Coronary artery (tissue), 2 donors: ENCODE data around the gene KCTD14.
A peak's percentile ranks its signal among the peaks of the same experiment; 100 is the strongest.

Source experiments
- DNase-seq: peaks from one replicate; pipeline ENCODE4 v3.0.0-alpha.2; 2017; ENCODE audit warnings: low spot score
- H3K27ac ChIP-seq, 2 donors: fragments of 200-600 bp; sonication (generic); one replicate each; pipeline ENCODE4 v1.5.1; 2016 to 2019
- H3K4me3 ChIP-seq: fragments of 200-600 bp; sonication (generic); 2 replicates; pipeline ENCODE4 v1.5.1; 2016; ENCODE audit warnings: mild to moderate bottlenecking, moderate library complexity
- CTCF ChIP-seq: fragments of 200-600 bp; sonication (generic); IDR thresholded peaks from one replicate; pipeline ENCODE4 v1.5.1; 2019; ENCODE audit warnings: antibody characterized with exemption

KCTD14 gene

GRCh38 chr11:78022397-78023396 is at the start of gene KCTD14:
KCTD14 (minus strand) TSS chr11:78023276; CDS start chr11:78023249, 27 bp downstream.
- DNase-seq, result no peak
- Histone ChIP-seq H3K27ac (peak within 1 kb of the TSS in 1 of 2 donors; percentile 35), H3K4me3 (peak within 1 kb of the TSS; percentile 74)
- no peak for TF ChIP-seq CTCF

- TF ChIP-seq CTCF, result no peak
- no peak overlapping the region for H3K27ac ChIP-seq
- no peak overlapping the region for H3K4me3 ChIP-seq
- no peak for DNase-seq
Measured at GRCh38 chr11:78072455-78072854, 49.4 kb upstream of the KCTD14 start.

GRCh38 chr11:78071717-78072116 is 48.6 kb upstream of the KCTD14 start:
- TF ChIP-seq CTCF, result no peak
- H3K27ac ChIP-seq, result no peak overlapping the region
- DNase-seq, result no peak
- H3K4me3 ChIP-seq, result no peak overlapping the region

- Histone ChIP-seq H3K27ac (no peak overlapping the region), H3K4me3 (no peak overlapping the region)
- DNase-seq, result no peak
- TF ChIP-seq CTCF, result no peak
Measured at GRCh38 chr11:78070621-78071020, 47.5 kb upstream of the KCTD14 start.

- Histone ChIP-seq H3K27ac (no peak overlapping the region), H3K4me3 (no peak overlapping the region)
- TF ChIP-seq CTCF, result no peak
- no peak for DNase-seq
Measured at GRCh38 chr11:78069465-78069864, 46.4 kb upstream of the KCTD14 start.

GRCh38 chr11:78067704-78068103 is 44.6 kb upstream of the KCTD14 start:
- Histone ChIP-seq H3K4me3 (no peak overlapping the region), H3K27ac (no peak overlapping the region)
- no peak for TF ChIP-seq CTCF
- DNase-seq, result no peak

GRCh38 chr11:78066471-78066870 is 43.4 kb upstream of the KCTD14 start:
- DNase-seq, result no peak
- Histone ChIP-seq H3K27ac (no peak overlapping the region), H3K4me3 (no peak overlapping the region)
- no peak for TF ChIP-seq CTCF
